ENCODE measurements around the gene ZNF683.
"Not testable (repeated sequence)": the region's sequence is repeated elsewhere in the genome, so short reads cannot be mapped to it uniquely, and the experiment has no call there.

The ZNF683 gene

GRCh38 chr1:26372611-26373010, at the start of gene ZNF683:
TSS of gene ZNF683 (minus strand) at chr1:26372750. CDS start at chr1:26368571, 4,179 bp downstream.
- not testable (repeated sequence) for H3K9me3 ChIP-seq (ENCODE audit: control insufficient read depth in 2 of 2, low read length in 2 of 2); H3K4me1 ChIP-seq (ENCODE audit: control insufficient read depth, insufficient read depth, low read length); H3K9ac ChIP-seq (ENCODE audit: low read length in 2 of 2); H3K36me3 ChIP-seq (ENCODE audit: control insufficient read depth in 2 of 2, insufficient read depth in 2 of 2, low read length in 2 of 2); H3K27ac ChIP-seq (ENCODE audit: low read length); H3K4me3 ChIP-seq (ENCODE audit: low read length in 2 of 2); H3K27me3 ChIP-seq (ENCODE audit: control insufficient read depth in 1 of 2, insufficient read depth in 2 of 2, low read length in 2 of 2)

- Histone ChIP-seq H3K27ac (ENCODE audit: low read length) (no peak overlapping the region), H3K9me3 (ENCODE audit: control insufficient read depth in 2 of 2, low read length in 2 of 2) (no peaks in the 10 kb centered on the region), H3K4me1 (ENCODE audit: control insufficient read depth, insufficient read depth, low read length) (no peaks in the 10 kb centered on the region), H3K27me3 (ENCODE audit: control insufficient read depth in 1 of 2, insufficient read depth in 2 of 2, low read length in 2 of 2) (peaks cover 13 to 17% of the 10 kb centered on the region in 2 donors), H3K4me3 (ENCODE audit: low read length in 2 of 2) (no peak overlapping the region), H3K36me3 (ENCODE audit: control insufficient read depth in 2 of 2, insufficient read depth in 2 of 2, low read length in 2 of 2) (no peaks in the 10 kb centered on the region), H3K9ac (ENCODE audit: low read length in 2 of 2) (no peak overlapping the region)
Observed at GRCh38 chr1:26419494-26419893, 46.9 kb upstream of the ZNF683 start.

DNA sequence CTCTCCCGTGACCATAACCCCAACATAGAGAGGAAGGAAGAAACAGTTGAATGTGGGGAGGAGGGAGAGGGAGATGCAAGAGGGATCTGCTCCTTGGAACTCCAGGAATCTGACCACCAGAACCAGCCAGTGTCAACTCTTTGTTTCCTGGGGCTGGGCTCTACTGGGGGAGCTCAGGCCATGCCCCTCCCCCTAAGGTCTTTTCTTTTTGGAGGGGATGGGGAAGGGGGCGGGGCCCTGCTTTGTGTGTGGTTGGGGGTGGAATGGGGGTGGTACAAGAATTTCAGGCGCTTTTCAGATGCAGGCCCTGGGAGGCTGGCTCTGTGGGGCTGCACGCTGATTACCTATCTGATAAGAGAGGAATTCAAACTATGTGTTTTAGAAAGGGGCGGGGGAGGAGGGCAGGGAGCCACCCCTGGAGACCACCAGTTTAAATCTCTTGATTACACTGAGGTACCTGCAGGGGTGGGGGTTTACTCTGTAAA, 46.4 kb upstream of the ZNF683 start:
- Histone ChIP-seq H3K4me3 (ENCODE audit: low read length in 2 of 2) (no peak overlapping the region), H3K4me1 (ENCODE audit: control insufficient read depth, insufficient read depth, low read length) (no peaks in the 10 kb centered on the region), H3K9ac (ENCODE audit: low read length in 2 of 2) (no peak overlapping the region), H3K9me3 (ENCODE audit: control insufficient read depth in 2 of 2, low read length in 2 of 2) (no peaks in the 10 kb centered on the region), H3K27ac (ENCODE audit: low read length) (no peak overlapping the region), H3K36me3 (ENCODE audit: control insufficient read depth in 2 of 2, insufficient read depth in 2 of 2, low read length in 2 of 2) (no peaks in the 10 kb centered on the region), H3K27me3 (ENCODE audit: control insufficient read depth in 1 of 2, insufficient read depth in 2 of 2, low read length in 2 of 2) (peaks cover 16 to 22% of the 10 kb centered on the region in 2 donors)

- Histone ChIP-seq H3K4me1 (ENCODE audit: control insufficient read depth, insufficient read depth, low read length) (no peaks in the 10 kb centered on the region), H3K9me3 (ENCODE audit: control insufficient read depth in 2 of 2, low read length in 2 of 2) (no peaks in the 10 kb centered on the region), H3K9ac (ENCODE audit: low read length in 2 of 2) (no peak overlapping the region), H3K27me3 (ENCODE audit: control insufficient read depth in 1 of 2, insufficient read depth in 2 of 2, low read length in 2 of 2) (peaks cover 28 to 33% of the 10 kb centered on the region in 2 donors), H3K27ac (ENCODE audit: low read length) (no peak overlapping the region), H3K36me3 (ENCODE audit: control insufficient read depth in 2 of 2, insufficient read depth in 2 of 2, low read length in 2 of 2) (no peaks in the 10 kb centered on the region), H3K4me3 (ENCODE audit: low read length in 2 of 2) (no peak overlapping the region)
Observed at GRCh38 chr1:26417111-26417759, 44.7 kb upstream of the ZNF683 start.

- Histone ChIP-seq H3K27me3 (ENCODE audit: control insufficient read depth in 1 of 2, insufficient read depth in 2 of 2, low read length in 2 of 2) (peaks cover 49 to 51% of the 10 kb centered on the region in 2 donors), H3K4me1 (ENCODE audit: control insufficient read depth, insufficient read depth, low read length) (no peaks in the 10 kb centered on the region), H3K27ac (ENCODE audit: low read length) (no peak overlapping the region), H3K36me3 (ENCODE audit: control insufficient read depth in 2 of 2, insufficient read depth in 2 of 2, low read length in 2 of 2) (no peaks in the 10 kb centered on the region), H3K4me3 (ENCODE audit: low read length in 2 of 2) (no peak overlapping the region), H3K9me3 (ENCODE audit: control insufficient read depth in 2 of 2, low read length in 2 of 2) (no peaks in the 10 kb centered on the region), H3K9ac (ENCODE audit: low read length in 2 of 2) (no peak overlapping the region)
Observed at GRCh38 chr1:26413031-26413430, 40.5 kb upstream of the ZNF683 start.

GRCh38 chr1:26412180-26412840, 39.8 kb upstream of the ZNF683 start:
- H3K9ac ChIP-seq (ENCODE audit: low read length in 2 of 2), result no peak overlapping the region
- no peak overlapping the region for H3K27ac ChIP-seq (ENCODE audit: low read length)
- H3K27me3 ChIP-seq (ENCODE audit: control insufficient read depth in 1 of 2, insufficient read depth in 2 of 2, low read length in 2 of 2), result peaks cover 49 to 51% of the 10 kb centered on the region in 2 donors
- no peak overlapping the region for H3K4me3 ChIP-seq (ENCODE audit: low read length in 2 of 2)
- no peaks in the 10 kb centered on the region for H3K9me3 ChIP-seq (ENCODE audit: control insufficient read depth in 2 of 2, low read length in 2 of 2)
- no peaks in the 10 kb centered on the region for H3K36me3 ChIP-seq (ENCODE audit: control insufficient read depth in 2 of 2, insufficient read depth in 2 of 2, low read length in 2 of 2)
- H3K4me1 ChIP-seq (ENCODE audit: control insufficient read depth, insufficient read depth, low read length), result no peaks in the 10 kb centered on the region

- Histone ChIP-seq H3K36me3 (ENCODE audit: control insufficient read depth in 2 of 2, insufficient read depth in 2 of 2, low read length in 2 of 2) (no peaks in the 10 kb centered on the region), H3K4me3 (ENCODE audit: low read length in 2 of 2) (no peak overlapping the region), H3K27ac (ENCODE audit: low read length) (no peak overlapping the region), H3K9me3 (ENCODE audit: control insufficient read depth in 2 of 2, low read length in 2 of 2) (no peaks in the 10 kb centered on the region), H3K27me3 (ENCODE audit: control insufficient read depth in 1 of 2, insufficient read depth in 2 of 2, low read length in 2 of 2) (peaks cover 47 to 51% of the 10 kb centered on the region in 2 donors), H3K9ac (ENCODE audit: low read length in 2 of 2) (no peak overlapping the region), H3K4me1 (ENCODE audit: control insufficient read depth, insufficient read depth, low read length) (no peaks in the 10 kb centered on the region)
Observed at GRCh38 chr1:26411624-26412074, 39.1 kb upstream of the ZNF683 start.

DNA sequence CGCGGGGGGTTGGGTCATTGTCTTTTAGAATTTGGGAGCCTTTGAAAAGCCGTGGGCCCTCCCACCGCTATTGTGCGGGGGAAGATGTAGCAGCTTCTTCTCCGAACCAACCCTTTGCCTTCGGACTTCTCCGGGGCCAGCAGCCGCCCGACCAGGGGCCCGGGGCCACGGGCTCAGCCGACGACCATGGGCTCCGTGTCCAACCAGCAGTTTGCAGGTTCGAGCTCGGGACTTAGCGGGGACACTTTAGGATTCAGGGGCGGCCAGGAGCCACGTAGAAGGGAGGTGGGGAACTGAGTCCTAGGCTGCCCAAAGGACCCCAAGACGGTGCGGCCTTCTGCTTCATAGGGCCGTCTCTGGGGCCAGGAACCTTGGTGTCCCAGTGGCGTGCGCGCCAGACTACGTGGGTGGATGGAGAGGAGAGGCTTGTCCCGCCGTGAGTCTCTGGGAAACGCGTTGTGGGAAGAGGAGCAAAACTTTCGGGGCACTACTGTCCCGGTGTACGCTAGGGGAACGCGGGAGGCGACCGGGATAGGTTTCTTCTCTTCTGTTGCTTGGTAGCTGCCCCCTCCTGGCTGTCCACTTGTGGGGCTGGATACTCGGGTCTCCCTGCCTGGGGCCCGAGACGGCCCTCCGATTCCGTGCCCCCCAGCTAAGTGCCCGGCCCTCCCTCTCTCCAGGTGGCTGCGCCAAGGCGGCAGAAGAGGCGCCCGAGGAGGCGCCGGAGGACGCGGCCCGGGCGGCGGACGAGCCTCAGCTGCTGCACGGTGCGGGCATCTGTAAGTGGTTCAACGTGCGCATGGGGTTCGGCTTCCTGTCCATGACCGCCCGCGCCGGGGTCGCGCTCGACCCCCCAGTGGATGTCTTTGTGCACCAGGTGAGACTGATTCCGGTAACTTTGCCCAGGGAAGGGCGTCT, 38.4 kb upstream of the ZNF683 start, which contains the start of gene LIN28A:
TSS of gene LIN28A (plus strand) at position 112 of the 918 bp plus-strand sequence. CDS start at position 187, 75 bp downstream.
- no peak within 1 kb of the TSS for H3K4me3 ChIP-seq (ENCODE audit: low read length in 2 of 2)
- H3K27me3 ChIP-seq (ENCODE audit: control insufficient read depth in 1 of 2, insufficient read depth in 2 of 2, low read length in 2 of 2), result peaks cover 47 to 51% of the 10 kb centered on the region in 2 donors
- no peaks in the 10 kb centered on the region for H3K4me1 ChIP-seq (ENCODE audit: control insufficient read depth, insufficient read depth, low read length)
- H3K9me3 ChIP-seq (ENCODE audit: control insufficient read depth in 2 of 2, low read length in 2 of 2), result no peaks in the 10 kb centered on the region
- no peak within 1 kb of the TSS for H3K27ac ChIP-seq (ENCODE audit: low read length)
- H3K36me3 ChIP-seq (ENCODE audit: control insufficient read depth in 2 of 2, insufficient read depth in 2 of 2, low read length in 2 of 2), result no peaks in the 10 kb centered on the region
- no peak within 1 kb of the TSS for H3K9ac ChIP-seq (ENCODE audit: low read length in 2 of 2)

DNA sequence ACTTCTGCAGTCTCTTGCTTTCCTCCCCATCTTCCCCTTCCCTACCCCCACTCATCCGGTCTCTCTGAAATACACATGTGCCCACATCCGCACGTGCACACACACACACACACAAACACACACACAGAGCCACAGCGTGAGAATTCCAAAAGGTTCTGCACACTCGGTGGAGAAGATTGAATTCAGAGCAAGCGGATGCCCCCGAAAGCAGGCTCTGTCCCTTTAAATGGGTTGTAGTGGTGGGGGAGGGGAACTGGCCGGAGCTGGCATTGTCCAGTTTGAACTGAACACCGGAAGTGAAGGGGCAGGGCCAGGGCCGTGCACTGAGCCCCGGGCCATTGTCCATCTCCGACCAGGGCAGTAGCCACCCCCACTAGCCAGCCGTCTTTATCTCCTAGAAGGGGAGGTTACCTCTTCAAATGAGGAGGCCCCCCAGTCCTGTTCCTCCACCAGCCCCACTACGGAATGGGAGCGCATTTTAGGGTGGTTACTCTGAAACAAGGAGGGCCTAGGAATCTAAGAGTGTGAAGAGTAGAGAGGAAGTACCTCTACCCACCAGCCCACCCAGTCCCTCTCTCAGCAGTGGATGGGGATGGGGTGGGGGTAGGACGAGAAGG, 36.7 kb upstream of the ZNF683 start:
- Histone ChIP-seq H3K36me3 (ENCODE audit: control insufficient read depth in 2 of 2, insufficient read depth in 2 of 2, low read length in 2 of 2) (no peaks in the 10 kb centered on the region), H3K4me3 (ENCODE audit: low read length in 2 of 2) (no peak overlapping the region), H3K27ac (ENCODE audit: low read length) (no peak overlapping the region), H3K27me3 (ENCODE audit: control insufficient read depth in 1 of 2, insufficient read depth in 2 of 2, low read length in 2 of 2) (peaks cover 39 to 42% of the 10 kb centered on the region in 2 donors), H3K4me1 (ENCODE audit: control insufficient read depth, insufficient read depth, low read length) (no peaks in the 10 kb centered on the region), H3K9me3 (ENCODE audit: control insufficient read depth in 2 of 2, low read length in 2 of 2) (no peaks in the 10 kb centered on the region), H3K9ac (ENCODE audit: low read length in 2 of 2) (no peak overlapping the region)

- Histone ChIP-seq H3K4me1 (ENCODE audit: control insufficient read depth, insufficient read depth, low read length) (no peaks in the 10 kb centered on the region), H3K36me3 (ENCODE audit: control insufficient read depth in 2 of 2, insufficient read depth in 2 of 2, low read length in 2 of 2) (no peaks in the 10 kb centered on the region), H3K9ac (ENCODE audit: low read length in 2 of 2) (no peak overlapping the region), H3K27ac (ENCODE audit: low read length) (no peak overlapping the region), H3K4me3 (ENCODE audit: low read length in 2 of 2) (no peak overlapping the region), H3K27me3 (ENCODE audit: control insufficient read depth in 1 of 2, insufficient read depth in 2 of 2, low read length in 2 of 2) (peaks cover 39 to 41% of the 10 kb centered on the region in 2 donors), H3K9me3 (ENCODE audit: control insufficient read depth in 2 of 2, low read length in 2 of 2) (no peaks in the 10 kb centered on the region)
Observed at GRCh38 chr1:26408604-26409003, 36.1 kb upstream of the ZNF683 start.

All from stomach smooth muscle (tissue), 2 donors.